Left forelimb (tissue), 1 donor: ENCODE measurements around the gene FAIM2.

Experiments used
- DNase-seq: peaks from one replicate; pipeline ENCODE4 v3.0.0-alpha.2; 2018; ENCODE audit warnings: low spot score

The FAIM2 gene

DNA sequence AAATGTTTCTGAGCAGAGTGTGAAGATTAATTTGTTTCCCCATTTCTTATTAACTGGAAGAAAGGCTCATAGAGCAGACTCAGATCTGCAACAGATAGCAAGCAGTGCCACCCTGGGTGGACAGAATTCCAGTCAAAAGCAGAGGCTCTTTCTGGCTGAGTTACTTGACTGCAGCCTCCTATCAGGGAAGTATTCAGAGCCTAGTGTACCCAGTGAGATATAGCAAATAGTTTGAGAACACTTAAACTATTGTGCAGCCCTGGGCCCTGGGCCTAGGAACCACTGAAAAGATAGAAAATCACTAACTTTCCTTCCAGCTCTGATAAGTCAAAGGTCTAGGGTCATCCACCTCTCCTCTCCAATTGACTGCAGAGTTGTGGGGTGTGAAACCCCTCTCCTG is 35.6 kb upstream of the FAIM2 start:
- no peak for DNase-seq

GRCh38 chr12:49937639-49938300 is 34.1 kb upstream of the FAIM2 start:
- DNase-seq, result no peak

- no peak for DNase-seq
Observed at GRCh38 chr12:49936925-49937324, 33.2 kb upstream of the FAIM2 start.

DNA sequence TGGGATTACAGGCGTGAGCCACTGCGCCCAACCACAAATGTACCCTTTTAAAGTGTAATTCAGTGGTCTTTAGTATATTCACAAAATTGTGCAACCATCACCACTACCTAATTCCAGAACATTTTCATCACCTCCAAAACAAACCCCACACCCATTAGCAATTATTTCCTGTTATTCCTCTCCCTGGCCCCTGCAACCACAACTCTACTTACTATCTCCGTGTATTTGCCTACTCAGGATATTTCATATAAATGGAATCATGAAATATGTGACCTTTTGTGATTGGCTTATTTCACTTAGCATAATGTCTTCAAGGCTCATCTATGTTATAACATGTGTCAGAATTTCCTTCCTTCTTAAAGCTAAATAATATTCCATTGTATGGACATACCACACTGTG is 30.8 kb upstream of the FAIM2 start:
- no peak for DNase-seq

DNA sequence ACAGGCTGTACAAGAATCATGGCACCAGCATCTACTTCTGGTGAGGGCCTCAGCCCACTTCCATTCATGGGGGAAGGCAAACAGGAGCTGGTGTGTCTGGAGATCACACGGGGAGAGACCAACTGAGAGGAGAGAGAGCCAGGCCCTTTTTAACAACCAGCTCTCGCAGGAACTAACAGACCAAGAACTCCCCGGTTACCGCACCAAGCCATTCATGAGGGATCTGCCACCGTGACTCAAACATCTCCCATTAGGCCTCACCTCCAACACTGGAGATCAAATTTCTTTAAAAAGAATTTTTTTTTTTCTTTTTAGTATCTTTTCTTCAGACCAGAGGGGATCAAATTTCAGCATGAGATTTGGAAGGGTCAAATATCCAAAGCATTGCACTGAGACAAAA is 30.1 kb upstream of the FAIM2 start:
- DNase-seq, result no peak

DNA sequence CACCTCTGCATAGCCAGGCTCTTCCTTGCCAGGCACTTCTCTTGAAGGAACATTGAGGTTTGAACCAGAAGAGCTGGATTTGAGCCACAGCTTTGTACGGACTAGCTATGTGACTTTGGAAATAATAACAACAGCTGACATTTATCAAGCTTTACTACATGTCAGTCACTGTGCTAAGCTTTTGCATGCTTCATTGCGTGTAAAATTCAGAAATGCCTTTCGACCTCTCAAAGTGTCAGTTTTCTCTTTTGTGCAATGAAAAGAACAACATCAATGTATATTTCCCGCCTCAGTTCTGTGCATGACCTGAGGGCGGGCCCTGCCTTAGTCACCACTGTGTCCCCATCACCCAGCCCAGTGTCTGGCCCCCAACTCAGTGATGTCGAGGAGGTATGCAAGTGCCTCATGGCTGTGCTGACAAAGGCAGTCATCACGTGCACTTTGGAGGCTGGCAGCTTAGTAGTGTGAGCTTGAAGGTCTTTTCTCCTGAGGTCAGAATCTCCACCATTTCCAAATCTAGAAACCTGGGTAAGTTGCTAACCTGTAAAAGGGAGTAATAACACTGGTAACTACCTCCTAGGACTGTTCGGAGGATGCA is 28.9 kb upstream of the FAIM2 start:
- no peak for DNase-seq

- DNase-seq, result no peak
Observed at GRCh38 chr12:49932023-49932422, 28.3 kb upstream of the FAIM2 start.

DNA sequence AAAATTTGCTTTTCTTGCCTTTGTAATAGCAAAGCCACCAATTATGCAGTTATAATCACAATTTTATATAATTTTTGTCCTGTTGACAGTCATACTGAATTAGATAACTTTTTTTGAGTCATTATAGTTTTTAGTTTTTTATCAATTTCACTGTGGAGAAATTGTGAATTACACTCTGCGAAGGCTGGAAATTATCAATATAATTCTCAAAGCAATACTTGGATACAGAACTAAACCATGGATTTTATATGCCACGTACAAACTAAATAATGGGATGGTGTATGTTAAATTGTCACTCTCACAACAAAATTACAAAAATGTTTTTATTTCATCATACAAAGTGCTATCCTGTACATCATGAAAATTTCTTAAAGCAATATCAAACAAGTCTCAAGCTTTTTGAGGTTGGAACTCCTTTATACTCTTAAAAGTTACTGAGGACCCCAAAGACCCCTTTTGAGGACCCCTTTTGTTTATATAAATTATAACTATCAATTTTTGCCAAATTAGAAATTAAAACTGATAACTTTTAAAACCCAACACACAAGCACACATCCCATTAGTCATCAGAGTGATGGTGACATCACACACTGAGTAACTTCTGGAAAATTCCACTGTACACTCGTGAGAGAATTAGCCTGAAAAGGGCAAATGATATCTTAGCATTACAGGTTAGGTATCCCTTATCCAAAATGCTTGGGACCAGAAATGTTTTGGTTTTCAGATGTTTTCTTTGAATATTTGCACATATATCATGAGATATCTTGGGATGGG is 27.0 kb upstream of the FAIM2 start:
- DNase-seq, result no peak

DNA sequence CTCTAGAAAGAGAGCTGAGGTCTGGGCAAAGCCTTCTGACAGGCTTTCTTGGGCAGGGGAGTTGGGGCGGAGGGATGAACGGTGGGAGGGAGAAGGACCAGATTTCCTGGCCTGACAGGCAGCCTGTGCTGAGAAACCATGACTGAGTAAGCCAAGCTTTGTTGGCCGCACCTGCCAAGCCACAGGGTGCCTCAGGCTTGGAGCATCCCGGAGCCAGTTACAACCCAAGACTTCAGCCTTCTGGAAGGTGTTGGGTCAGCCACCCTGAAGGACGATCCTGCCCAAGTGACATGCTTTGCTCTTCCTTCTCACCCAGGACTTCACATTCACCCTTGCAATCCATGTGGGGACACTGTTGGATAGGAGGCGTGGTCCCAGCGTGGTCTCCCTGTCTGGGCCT is 25.9 kb upstream of the FAIM2 start:
- no peak for DNase-seq

DNA sequence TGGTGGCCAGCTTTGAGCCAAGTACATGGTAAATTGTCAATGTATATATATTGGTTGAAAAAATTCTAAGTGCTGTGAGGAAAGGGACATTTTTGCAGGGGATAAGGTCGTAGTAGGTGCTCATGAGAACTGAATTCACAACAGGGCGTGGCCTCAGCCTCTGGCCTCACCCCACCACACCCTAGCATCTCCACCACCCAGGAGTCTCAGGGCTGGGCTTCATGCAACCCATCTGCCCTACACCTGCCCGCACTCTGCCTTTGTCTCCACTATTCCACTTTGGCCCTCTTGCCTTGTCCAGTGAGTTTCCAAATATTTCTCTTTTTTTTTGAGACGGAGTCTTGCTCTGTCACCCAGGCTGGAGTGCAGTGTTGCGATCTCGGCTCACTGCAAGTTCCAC is 24.8 kb upstream of the FAIM2 start:
- no peak for DNase-seq

DNA sequence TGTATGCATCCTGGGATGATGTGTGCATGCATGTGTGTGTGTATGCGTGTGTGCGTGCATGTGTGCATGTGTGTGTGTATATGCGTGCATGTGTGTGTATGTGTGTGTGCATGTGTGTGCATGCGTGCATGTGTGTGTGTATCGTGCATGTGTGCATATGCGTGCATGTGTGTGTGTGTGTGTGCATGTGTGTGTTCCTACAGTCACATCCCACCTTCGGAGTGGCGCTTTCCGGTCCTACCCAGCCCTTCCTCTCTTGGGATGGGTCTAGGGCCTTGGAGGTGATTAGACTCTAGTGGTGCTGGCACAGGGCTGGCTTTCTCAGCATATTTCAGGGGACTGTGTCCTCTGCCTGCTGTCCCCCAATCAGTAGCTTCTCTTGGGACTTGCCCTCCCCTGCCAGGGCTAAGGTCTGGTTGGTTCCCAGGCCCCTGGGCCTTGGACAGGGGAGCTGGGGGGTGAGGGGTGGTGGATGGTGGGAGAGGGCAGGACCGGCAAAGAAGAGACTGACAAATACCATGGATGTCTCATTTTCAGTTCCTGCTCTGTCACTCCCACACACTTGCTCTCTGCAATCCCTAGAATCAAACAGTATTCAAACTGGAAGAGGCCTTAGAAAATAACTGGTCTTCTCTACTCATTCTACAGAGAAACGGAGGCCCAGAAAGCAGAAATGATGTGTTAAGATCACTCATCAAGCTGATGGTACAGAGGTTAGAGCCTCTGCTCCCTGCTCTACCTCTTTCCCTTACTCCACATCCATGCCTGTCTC is 21.9 kb upstream of the FAIM2 start:
- DNase-seq, result no peak

DNA sequence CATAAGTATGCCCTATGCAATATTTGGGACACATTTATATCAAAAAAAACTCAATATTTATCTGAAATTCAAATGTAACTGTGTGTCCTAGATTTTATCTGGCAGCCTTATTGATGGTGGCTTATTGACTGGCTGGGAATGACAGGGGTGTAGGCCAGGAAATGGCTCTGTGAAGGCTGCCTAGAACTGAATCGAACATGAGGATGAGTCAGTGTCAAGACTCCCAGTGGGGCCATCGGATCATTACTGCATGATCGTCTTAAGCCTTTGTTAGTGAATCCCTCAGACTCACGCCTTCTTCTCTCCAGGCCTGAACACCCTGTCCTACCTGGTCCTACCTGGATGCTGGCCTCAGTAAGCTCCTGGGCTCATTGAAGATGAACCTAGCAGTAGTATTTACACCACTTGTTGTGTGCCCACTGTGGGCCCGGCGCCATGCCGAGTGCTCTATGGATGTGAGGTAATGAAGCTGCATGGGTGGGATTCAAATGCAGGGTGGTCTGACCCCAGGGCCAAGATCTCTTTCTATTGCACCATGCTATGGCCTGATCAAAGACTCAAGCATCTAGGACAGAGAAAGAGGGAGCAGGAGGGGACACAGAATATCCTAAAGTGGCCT is 21.0 kb upstream of the FAIM2 start:
- no peak for DNase-seq

- no peak for DNase-seq
Observed at GRCh38 chr12:49923880-49924556, 20.3 kb upstream of the FAIM2 start.

GRCh38 chr12:49923035-49923644 is 19.4 kb upstream of the FAIM2 start:
- no peak for DNase-seq

- no peak for DNase-seq
Observed at GRCh38 chr12:49922349-49923034, 18.8 kb upstream of the FAIM2 start.

- DNase-seq, result no peak
Observed at GRCh38 chr12:49921936-49922335, 18.2 kb upstream of the FAIM2 start.

DNA sequence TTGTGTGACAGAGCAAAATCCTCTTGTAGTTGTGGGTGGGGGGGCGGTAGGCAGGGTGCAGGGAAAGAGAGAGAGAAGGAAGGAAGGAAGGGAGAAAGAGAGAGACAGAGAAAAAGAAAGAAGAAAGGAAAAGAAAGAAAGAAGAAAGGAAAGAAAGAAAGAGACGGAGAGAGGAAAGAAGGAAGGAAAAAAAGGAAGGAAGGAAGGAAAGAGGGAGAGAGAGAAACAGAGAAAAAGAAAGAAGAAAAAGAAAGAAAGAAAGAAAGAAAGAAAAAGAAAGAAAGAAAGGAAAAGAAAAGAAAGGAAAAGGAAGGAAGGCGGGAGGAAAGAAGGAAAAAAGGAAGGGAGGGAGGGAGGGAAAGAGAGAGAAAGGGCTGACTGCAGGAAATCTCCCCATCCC is 17.6 kb upstream of the FAIM2 start:
- DNase-seq, result no peak

DNA sequence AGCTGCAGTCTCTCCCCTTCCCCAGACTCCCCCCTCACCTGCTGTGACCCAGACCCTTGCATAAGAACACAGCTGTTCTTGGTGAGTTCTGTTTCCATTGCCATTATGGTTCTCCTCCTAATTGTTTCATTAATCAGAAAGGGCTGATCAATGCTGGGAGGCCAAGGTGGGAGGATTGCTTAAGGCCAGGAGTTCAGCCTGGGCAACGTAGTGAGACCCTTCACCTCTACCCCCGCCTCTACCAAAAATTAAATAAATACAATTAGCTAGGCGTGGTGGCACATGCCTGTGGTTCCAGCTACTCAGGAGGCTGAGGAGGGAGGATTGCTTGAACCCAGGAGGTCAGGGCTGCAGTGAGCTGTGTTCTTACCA is 17.2 kb upstream of the FAIM2 start:
- no peak for DNase-seq

DNA sequence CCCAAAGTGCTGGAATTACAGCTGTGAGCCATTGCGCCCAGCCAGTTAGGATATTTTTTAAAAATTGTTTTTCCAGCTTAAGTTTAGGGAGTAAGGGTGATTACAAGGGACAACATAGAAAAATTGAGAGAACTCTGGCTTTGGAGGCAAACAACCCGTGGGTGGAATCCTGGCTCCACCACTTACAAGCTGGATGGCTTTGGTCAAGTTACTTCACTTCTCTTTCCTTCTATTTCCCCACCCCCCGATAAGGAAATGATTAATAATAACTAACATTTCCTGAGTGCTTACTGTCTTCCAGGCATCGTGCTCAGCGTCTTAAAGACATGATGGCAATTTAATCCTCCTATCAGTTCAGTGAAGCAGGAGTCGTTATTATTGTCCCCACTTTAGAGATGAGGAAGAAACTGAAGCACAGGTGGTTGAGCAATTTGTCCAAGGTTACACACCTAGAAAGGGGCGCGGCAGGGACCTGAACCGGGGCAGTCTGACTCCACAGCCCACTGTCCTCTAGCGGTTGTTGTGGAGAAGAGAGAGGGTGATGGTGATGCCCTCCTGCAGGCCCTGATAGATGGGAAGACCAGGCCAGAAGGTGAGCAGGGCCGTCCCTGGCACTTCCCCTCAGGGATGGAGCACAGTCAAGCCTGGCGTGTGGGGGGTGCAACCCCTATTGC is 16.7 kb upstream of the FAIM2 start:
- DNase-seq, result no peak

- no peak for DNase-seq
Observed at GRCh38 chr12:49917788-49918173, 14.1 kb upstream of the FAIM2 start.
